Esophagus muscularis mucosa (tissue), 4 donors: ENCODE measurements around the gene LINC00237. TPM values are rescaled to one million over a fixed set of nuclear protein-coding genes. Genes with fewer than 3 reads are reported as not detected.

Experiments used
- DNase-seq: peaks from one replicate; pipeline ENCODE4 v3.0.0-alpha.2; 2017; ENCODE audit errors: extremely low spot score
- H3K27ac ChIP-seq, 4 donors: fragments of 200-600 bp; sonication (generic); replicated peaks in 1 of 4; 1 replicate in 3 of 4; 2 replicates in 1 of 4; pipeline ENCODE4 v1.5.1; 2016 to 2019; ENCODE audit warnings: mild to moderate bottlenecking in 1 of 4
- H3K27me3 ChIP-seq, 4 donors: fragments of 200-600 bp; sonication (generic); one replicate each; pipeline versions ENCODE4 v1.5.1 to v1.6.0; 2016 to 2019
- H3K36me3 ChIP-seq, 4 donors: fragments of 200-600 bp; sonication (generic); one replicate each; pipeline ENCODE4 v1.5.1; 2016 to 2019
- H3K4me1 ChIP-seq, 4 donors: fragments of 200-600 bp; sonication (generic); one replicate each; pipeline ENCODE4 v1.5.1; 2016 to 2019
- H3K4me3 ChIP-seq, 4 donors: fragments of 200-600 bp; sonication (generic); 1 replicate in 2 of 4; 2 replicates in 2 of 4; pipeline ENCODE4 v1.5.1; 2016 to 2019; ENCODE audit warnings: mild to moderate bottlenecking in 4 of 4, moderate library complexity in 1 of 4
- H3K9me3 ChIP-seq, 4 donors: fragments of 200-600 bp; sonication (generic); 1 replicate in 3 of 4; 2 replicates in 1 of 4; pipeline ENCODE4 v1.5.1; 2016 to 2019
- CTCF ChIP-seq, 3 experiments: fragments of 200-600 bp in 2 of 3; fragments of 450-650 bp in 1 of 3; sonication (generic) in 2 of 3; IDR thresholded peaks; one replicate each; pipeline ENCODE4 v1.5.1; 2017 to 2019; ENCODE audit warnings: antibody characterized with exemption in 3 of 3, mild to moderate bottlenecking in 2 of 3, moderate library complexity in 1 of 3
- EP300 ChIP-seq: sonication (generic); formaldehyde crosslinking; IDR thresholded peaks from one replicate; pipeline ENCODE4 v1.6.1; 2017; ENCODE audit warnings: antibody characterized with exemption
- POLR2A ChIP-seq: fragments of 450-650 bp; IDR thresholded peaks from one replicate; pipeline ENCODE4 v1.6.1; 2017; ENCODE audit warnings: antibody characterized with exemption, moderate library complexity, mild to moderate bottlenecking, low read depth
- POLR2AphosphoS5 ChIP-seq, 2 donors: sonication (generic); formaldehyde crosslinking; IDR thresholded peaks; one replicate each; pipeline ENCODE4 v1.6.1; 2017; ENCODE audit warnings: antibody characterized with exemption in 2 of 2
- WGBS: methylation state at CpG from one replicate; pipeline ENCODE4 v1.1.5; 2018; 5-methylcytosine and 5-hydroxymethylcytosine counted together
- intact Hi-C: fragments of 100-400 bp; cut with DNase I; formaldehyde crosslinking; loops from one replicate; pipeline ENCODE4 v1.15.1; 2023
- total RNA-seq, 4 donors: library from RNA; depleted of rRNA; stranded (reverse); fragments of >200 nt; gene quantifications; one replicate each; pipeline versions ENCODE4 v1.1.0 to v1.2.1, GENCODE V29; 2016

LINC00237 gene
- total RNA-seq, 4 donors from 2014 or later = not detected

GRCh38 chr20:21127201-21127981, 21.2 kb upstream of the LINC00237 start:
- WGBS = 89% methylated on average over 5 of the region's 5 CpGs
- TF ChIP-seq EP300 = no peak
- TF ChIP-seq POLR2A = no peak
- TF ChIP-seq POLR2AphosphoS5 (IDR thresholded peaks at IDR 0.05) = no peak
- no peak for TF ChIP-seq CTCF (IDR thresholded peaks at IDR 0.05)
- H3K36me3 ChIP-seq = peaks cover 0 to 14% (median 0%) of the 10 kb centered on the region in 4 donors
- peaks cover 0 to 21% (median 17%) of the 10 kb centered on the region in 4 donors for H3K4me1 ChIP-seq
- H3K9me3 ChIP-seq = no peaks in the 10 kb centered on the region
- H3K27ac ChIP-seq = no peak overlapping the region
- no peak for DNase-seq
- H3K27me3 ChIP-seq = no peaks in the 10 kb centered on the region
- no peak overlapping the region for H3K4me3 ChIP-seq
- intact Hi-C loops = loop anchor here (5.0 kb wide), 1 partner anchor 175 kb away; the partner anchor contains the start of gene XRN2

- DNase-seq = no peak
- no peaks in the 10 kb centered on the region for H3K9me3 ChIP-seq
- peak overlapping the region; percentile 82 to 97 (median 92) for H3K4me3 ChIP-seq
- no peaks in the 10 kb centered on the region for H3K27me3 ChIP-seq
- WGBS = 12% methylated on average over 8 of the region's 8 CpGs
- intact Hi-C loops = loop anchor here (5.0 kb wide), 1 partner anchor 176 kb away; the partner anchor contains the start of gene XRN2
- H3K27ac ChIP-seq = peak overlapping the region; percentile 82 to 87 (median 86)
- H3K36me3 ChIP-seq = peaks cover 0 to 5% (median 0%) of the 10 kb centered on the region in 4 donors
- peaks cover 0 to 21% (median 17%) of the 10 kb centered on the region in 4 donors for H3K4me1 ChIP-seq
- TF ChIP-seq POLR2AphosphoS5 (IDR thresholded peaks at IDR 0.05) = peak in 1 of 2 donors; percentile 11
- TF ChIP-seq EP300 = no peak
These were observed 20.4 kb upstream of the LINC00237 start for GRCh38 chr20:21126581-21126870.

- Histone ChIP-seq H3K9me3 (no peaks in the 10 kb centered on the region), H3K4me1 (peaks cover 0 to 21% (median 17%) of the 10 kb centered on the region in 4 donors), H3K4me3 (peak within 1 kb of the TSS; percentile 82 to 97 (median 92)), H3K27ac (peak within 1 kb of the TSS; percentile 82 to 87 (median 86)), H3K36me3 (peaks cover 0 to under 1% (median 0%) of the 10 kb centered on the region in 4 donors), H3K27me3 (no peaks in the 10 kb centered on the region)
- DNase-seq = peak; percentile 97
- TF ChIP-seq CTCF (IDR thresholded peaks at IDR 0.05) (peak; percentile 43 to 64 (median 51)), POLR2AphosphoS5 (IDR thresholded peaks at IDR 0.05) (peak; percentile 93 to 99), POLR2A (peak; percentile 87), EP300 (no peak)
- intact Hi-C loops = loop anchor here (5.0 kb wide), 1 partner anchor 176 kb away; the partner anchor contains the start of gene XRN2
- WGBS = 2% methylated on average over 9 of the region's 66 CpGs
These were observed 19.9 kb upstream of the LINC00237 start, which contains the start of gene KIZ for GRCh38 chr20:21125849-21126580. KIZ (plus strand) TSS chr20:21126082; CDS start chr20:21126116, 34 bp downstream.

GRCh38 chr20:21125072-21125848, 19.1 kb upstream of the LINC00237 start:
- peak overlapping the region; percentile 82 to 87 (median 86) for H3K27ac ChIP-seq
- WGBS = 5% methylated on average over 25 of the region's 25 CpGs
- DNase-seq = no peak
- peaks cover 0 to 21% (median 17%) of the 10 kb centered on the region in 4 donors for H3K4me1 ChIP-seq
- no peaks in the 10 kb centered on the region for H3K36me3 ChIP-seq
- H3K27me3 ChIP-seq = no peaks in the 10 kb centered on the region
- intact Hi-C loops = loop anchor here (5.0 kb wide), 1 partner anchor 177 kb away; the partner anchor contains the start of gene XRN2
- TF ChIP-seq POLR2AphosphoS5 (IDR thresholded peaks at IDR 0.05) (no peak), CTCF (IDR thresholded peaks at IDR 0.05) (peak in 2 of 3 experiments; percentile 10 to 37)
- peak overlapping the region; percentile 82 to 97 (median 92) for H3K4me3 ChIP-seq
- no peaks in the 10 kb centered on the region for H3K9me3 ChIP-seq
